AG10803 (cell line): ENCODE data around the gene CT45A3.
"Not testable (repeated sequence)": the region's sequence is repeated elsewhere in the genome, so short reads cannot be mapped to it uniquely, and the experiment has no call there.

Source experiments
- DNase-seq: peaks from one replicate; pipeline ENCODE4 v3.0.0; 2010; ENCODE audit warnings: low read depth
- H3K4me3 ChIP-seq: 2 replicates; pipeline ENCODE4 v1.5.1; 2011; ENCODE audit warnings: mild to moderate bottlenecking, low read length, control low read depth
- CTCF ChIP-seq: conservative IDR thresholded peaks from 2 replicates; pipeline ENCODE4 v1.5.1; 2011; ENCODE audit warnings: mild to moderate bottlenecking, low read length, control low read depth, inconsistent platforms

Gene CT45A3

GRCh38 chrX:135768091-135768490 is at the start of gene CT45A3:
Gene CT45A3 (minus strand): TSS chrX:135768191. CDS start chrX:135764444, 3,747 bp downstream.
- not testable (repeated sequence) for DNase-seq, H3K4me3 ChIP-seq

DNA sequence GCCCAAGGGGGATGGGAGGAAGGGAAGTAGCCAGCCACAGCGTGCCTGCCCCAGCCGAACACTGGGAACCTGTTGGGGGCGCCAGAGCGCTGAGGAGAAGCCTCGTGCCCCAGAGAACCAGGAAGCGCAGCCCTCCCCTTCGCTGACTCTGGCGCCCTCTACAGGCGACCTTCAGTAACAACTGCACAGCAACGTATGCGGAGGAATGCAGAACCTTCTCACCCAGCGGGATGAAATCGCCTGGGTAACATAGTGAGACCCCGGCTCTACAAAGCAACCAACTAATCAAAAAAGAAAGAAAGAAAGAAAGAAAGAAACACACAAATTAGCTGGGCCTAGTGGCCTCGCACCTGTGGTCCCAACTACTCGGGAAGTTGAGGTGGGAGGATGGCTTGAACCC is 34.7 kb upstream of the CT45A3 start, which contains the start of gene CT45A6:
CT45A6 (minus strand) TSS at position 101 of the 400 bp plus-strand sequence. CDS start 3,794 bp downstream, outside the sequence.
- not testable (repeated sequence) for DNase-seq, H3K4me3 ChIP-seq

GRCh38 chrX:135785403-135785802 is 17.4 kb upstream of the CT45A3 start, which contains the start of gene CT45A5:
Gene CT45A5 (minus strand): TSS chrX:135785503. CDS start chrX:135781729, 3,774 bp downstream.
- not testable (repeated sequence) for DNase-seq, H3K4me3 ChIP-seq

DNA sequence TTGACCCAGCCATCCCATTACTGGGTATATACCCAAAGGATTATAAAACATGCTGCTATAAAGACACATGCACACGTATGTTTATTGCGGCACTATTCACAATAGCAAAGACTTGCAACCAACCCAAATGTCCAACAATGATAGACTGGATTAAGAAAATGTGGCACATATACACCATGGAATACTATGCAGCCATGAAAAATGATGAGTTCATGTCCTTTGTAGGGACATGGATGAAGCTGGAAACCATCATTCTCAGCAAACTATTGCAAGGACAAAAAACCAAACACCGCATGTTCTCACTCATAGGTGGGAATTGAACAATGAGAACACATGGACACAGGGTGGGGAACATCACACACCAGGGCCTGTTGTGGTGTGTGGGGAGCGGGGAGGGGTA is 23.3 kb downstream of the CT45A3 start:
- H3K4me3 ChIP-seq, DNase-seq: not testable (repeated sequence)

GRCh38 chrX:135741192-135741715 is 26.7 kb downstream of the CT45A3 start:
- no peak overlapping the region for H3K4me3 ChIP-seq
- DNase-seq, result no peak
- no peak for TF ChIP-seq CTCF

- TF ChIP-seq CTCF, result no peak
- DNase-seq, result no peak
- no peak overlapping the region for H3K4me3 ChIP-seq
Measured at GRCh38 chrX:135740681-135741149, 27.3 kb downstream of the CT45A3 start.

DNA sequence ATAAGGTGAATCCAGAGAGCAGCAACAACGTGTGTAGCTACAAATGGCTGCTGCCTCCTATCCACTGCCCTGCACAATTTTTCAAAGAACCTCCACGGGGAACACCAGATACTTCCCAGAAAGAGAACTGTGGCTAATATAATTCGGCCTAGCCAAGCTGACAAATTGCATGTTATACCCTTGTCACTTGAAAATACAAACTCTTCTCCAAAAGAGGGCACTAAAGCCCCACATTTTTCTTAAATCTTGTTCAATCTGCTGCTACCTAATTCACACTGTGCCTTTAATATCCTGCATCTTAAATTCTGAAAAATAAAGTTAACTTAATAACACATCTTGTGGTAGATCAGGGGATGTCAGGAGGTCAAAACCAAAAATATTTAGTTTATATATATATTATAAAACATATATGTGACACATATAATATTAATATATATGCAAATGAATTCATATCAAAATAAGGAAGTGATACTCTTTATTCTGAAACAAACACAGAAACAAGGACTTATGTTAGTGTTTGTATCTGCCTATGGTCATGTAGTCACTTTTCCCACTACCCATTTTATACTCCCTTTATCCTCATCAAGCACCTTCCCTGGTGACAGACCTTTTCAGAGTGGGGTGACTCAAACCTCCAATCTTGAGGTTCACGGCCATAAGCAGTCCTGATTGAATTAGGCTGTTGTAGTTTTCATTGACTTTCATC is 30.5 kb downstream of the CT45A3 start:
- no peak for DNase-seq
- H3K4me3 ChIP-seq, result no peak overlapping the region
- no peak for TF ChIP-seq CTCF

- not testable (repeated sequence) for H3K4me3 ChIP-seq, DNase-seq
Measured at GRCh38 chrX:135734666-135735065, 33.3 kb downstream of the CT45A3 start.

GRCh38 chrX:135713795-135714194 is 54.2 kb downstream of the CT45A3 start:
- no peak for DNase-seq
- H3K4me3 ChIP-seq, result no peak overlapping the region
- no peak for TF ChIP-seq CTCF

- not testable (repeated sequence) for DNase-seq, H3K4me3 ChIP-seq
Measured at GRCh38 chrX:135713183-135713689, 54.8 kb downstream of the CT45A3 start, which contains the start of gene CT45A1. Gene CT45A1 (plus strand): TSS chrX:135713639. CDS start chrX:135718941, 5,302 bp downstream.
